ENCODE data around the gene PSMB11.
"Not testable (repeated sequence)": the region's sequence is repeated elsewhere in the genome, so short reads cannot be mapped to it uniquely, and the experiment has no call there.

Gene PSMB11

DNA sequence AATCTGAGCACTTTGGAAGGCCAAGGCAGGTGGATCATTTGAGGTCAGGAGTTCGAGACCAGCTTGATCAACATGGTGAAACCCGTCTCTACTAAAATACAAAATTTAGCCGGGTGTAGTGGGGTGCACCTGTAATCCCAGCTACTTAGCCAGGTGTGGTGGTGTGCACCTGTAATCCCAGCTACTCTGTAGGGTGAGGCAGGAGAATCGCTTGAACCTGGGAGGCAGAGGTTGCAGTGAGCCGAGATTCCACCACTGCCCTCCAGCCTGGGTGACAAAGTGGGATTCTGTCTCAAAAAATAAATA lies 28.3 kb upstream of the PSMB11 start:
- not testable (repeated sequence) for DNase-seq (ENCODE audit: low read depth)

DNA sequence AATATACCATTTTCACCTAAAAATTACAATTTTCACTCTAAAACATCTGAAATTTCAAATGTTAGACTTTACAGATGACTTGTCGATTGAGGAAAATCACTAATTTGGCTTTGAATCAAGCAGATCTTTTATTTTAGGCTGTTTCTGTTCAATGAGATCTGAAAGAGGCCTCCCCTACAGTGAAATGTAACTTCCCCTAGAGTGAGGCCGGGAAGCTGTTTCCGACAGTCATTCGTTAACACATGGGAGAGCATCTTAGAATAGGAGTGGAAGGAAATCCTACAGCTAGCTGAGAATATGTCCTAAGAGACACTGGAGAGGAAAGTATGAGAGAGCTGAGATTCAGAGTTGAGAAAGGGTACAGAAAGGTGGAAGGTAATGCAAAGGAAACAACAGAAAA lies 26.4 kb upstream of the PSMB11 start:
- DNase-seq (ENCODE audit: low read depth), result no peak

DNA sequence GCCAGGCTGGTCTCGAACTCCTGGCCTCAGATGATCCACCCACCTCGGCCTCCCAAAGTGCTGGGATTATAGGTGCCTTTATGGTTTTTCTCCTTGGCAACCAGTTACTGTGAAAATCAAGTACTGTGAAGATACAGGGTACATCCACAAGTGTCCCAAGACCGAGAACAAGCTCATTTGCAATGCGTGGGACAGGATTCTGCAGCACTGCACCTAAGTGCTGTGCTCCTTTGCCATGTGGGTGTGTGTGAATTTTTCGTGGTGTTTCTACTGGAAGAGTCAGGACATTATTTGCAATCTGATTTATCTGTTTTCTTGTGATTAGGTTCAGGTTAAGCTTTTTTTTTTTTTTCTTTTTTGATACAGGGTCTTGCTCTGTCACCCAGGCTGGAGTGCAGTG lies 24.9 kb upstream of the PSMB11 start:
- no peak for DNase-seq (ENCODE audit: low read depth)

DNA sequence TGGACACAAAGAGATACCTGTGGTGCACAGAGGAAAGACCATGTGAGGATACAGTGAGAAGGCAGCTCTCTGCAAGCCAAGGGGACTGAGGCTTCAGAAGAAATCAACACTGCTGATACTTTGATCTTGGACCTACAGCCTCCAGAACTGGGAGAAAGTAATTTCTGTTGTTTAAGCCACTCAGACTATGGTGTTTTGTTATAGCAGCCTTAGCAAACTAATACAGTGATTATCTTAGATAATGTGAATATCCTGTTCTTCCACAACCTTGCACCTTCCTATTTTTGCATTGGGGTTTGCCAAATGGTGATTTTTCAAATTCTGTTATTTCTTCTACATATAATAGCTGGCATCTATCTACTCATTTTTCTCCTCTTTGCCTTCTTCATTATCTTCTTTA lies 23.9 kb upstream of the PSMB11 start:
- no peak for DNase-seq (ENCODE audit: low read depth)

DNA sequence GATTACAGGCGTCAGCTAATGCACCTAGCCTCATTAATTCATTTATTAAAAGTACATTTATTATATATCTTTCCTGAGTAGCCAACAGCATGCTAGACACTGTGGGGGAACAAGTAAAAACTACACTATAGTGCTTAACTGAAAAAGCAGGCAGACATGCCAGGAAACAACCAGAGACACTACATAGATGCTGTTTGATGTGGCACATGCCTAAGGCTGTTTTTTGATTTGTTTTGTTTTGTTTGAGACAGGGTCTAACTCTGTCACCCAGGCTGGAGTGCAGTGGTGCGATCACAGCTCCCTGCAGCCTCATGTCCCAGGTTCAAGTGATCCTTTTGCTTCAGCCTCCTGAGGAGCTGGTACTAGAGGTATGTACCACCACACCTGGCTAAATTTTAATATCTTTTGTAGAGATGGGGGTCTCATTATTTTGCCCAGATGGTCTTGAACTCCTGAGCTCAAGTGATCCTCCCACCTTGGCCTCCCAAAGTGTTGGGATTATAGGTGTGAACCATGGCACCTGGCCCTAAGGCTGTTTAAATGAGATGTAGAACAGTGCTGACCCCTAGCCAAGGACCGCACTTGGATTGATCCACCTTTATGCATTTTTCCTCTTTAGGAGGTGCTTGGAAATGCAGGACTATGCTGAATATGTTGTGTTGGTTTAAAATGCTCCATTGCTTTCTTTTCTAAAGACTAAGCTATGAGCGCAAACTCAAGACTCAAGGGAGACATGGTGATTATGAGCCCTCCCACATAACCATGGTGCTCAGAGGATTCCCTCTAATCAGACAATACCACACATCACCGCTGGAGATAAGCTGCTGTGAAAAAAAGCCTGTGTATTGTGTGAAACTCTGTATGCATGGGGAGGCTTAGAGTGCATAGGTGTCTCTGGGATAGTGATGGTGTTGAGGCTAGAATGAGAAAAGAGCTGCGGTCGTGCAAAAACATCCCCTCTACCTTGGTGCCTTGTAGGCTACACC lies 21.6 kb upstream of the PSMB11 start:
- DNase-seq (ENCODE audit: low read depth), result no peak

DNA sequence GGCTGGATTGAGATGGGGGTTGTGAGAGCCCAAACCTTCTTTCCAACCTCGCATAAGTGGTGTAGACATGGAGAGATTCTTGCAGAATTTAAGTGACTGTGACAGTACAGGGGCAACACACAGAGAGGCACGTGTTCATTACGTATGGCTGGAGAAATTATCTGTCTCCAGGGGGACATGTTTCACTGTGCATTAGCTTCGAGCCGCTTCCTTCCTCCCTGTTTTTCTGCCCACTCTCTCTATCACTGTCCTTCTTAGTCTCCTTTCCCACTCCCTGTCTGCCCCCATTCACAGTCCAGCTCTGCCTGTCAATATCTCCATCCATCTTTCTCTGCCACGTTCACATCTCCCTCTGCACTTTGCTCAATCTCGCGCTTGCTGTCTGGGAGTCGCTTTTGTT lies 20.6 kb upstream of the PSMB11 start:
- DNase-seq (ENCODE audit: low read depth), result no peak

DNA sequence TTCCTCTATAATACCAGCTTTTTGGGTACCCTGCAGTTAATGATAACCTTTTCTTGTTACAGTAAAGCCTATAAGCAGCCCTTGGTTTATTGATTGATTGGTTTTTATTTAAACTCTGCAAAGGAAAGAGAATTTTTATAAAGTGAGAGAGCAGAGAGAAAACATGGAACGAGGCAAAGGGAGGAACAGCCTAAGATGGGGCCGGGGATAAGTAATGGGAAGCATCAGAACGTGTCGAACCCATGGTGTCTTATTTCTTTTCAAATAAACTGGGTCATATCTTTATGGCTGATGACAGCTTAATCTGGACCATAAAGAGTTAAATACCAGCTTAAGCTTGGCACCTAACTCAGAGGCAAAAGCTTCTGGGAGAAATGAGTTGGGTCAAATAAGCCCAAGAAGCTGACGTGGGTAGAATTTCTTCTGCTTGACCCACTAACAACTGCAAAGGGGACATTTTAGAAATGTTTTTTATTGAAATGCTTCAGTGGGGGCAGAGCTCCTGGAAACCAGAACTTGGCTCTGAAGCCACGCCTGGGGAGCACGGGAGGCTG lies 20.0 kb upstream of the PSMB11 start:
- no peak for DNase-seq (ENCODE audit: low read depth)

DNA sequence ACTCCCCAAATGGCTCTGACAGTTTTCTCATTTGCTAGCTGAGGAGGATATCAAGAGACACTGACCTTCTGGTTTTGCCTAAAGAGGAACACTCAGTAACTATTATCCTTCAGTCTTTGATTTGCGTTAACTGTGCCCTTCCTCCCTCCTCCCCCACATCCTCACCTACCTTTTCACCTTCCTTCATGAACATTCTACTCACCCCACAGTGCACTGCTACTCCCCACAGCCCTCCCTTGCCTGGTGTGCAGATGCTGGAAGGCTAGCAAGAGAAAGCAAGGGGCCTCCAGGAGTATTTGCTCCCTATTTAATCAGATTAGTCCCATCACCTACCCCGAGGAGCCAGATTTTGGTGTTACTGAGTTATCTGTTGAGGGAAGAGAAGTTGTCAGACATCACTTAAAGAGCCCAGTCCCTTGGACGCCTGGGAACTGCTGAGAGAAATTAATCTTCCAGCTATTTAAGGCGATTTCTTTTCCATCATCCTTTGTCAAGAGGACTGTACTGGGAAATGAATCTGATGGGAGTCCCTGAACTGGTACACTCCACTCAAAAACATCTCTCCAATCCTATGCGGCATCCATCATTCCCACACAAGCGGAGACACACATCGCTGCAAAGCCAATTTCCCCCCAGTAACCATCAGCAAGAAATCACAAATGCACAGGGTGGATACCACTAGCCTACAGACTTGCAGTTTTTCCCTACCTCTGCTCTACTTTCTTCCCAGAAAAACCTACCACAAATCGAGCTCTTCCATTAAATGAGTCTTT lies 18.8 kb upstream of the PSMB11 start:
- no peak for DNase-seq (ENCODE audit: low read depth)

DNA sequence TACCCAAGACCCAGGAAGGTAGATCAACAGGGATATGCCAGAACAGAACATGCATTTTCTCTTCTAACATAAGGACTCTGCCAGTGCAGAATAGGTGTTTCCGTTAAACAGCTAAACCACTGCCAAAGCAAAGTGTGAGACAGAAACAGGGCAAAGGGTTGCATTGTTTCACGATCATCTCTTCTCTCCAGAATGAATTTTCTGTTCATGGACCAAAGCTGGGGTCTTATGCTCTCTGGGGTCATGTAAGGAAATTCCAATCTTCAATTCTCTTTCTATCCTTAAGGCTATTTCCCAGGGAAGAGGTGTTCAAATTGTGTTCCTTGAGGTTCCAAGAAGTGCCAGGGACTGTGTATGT lies 18.2 kb upstream of the PSMB11 start:
- DNase-seq (ENCODE audit: low read depth), result no peak

DNA sequence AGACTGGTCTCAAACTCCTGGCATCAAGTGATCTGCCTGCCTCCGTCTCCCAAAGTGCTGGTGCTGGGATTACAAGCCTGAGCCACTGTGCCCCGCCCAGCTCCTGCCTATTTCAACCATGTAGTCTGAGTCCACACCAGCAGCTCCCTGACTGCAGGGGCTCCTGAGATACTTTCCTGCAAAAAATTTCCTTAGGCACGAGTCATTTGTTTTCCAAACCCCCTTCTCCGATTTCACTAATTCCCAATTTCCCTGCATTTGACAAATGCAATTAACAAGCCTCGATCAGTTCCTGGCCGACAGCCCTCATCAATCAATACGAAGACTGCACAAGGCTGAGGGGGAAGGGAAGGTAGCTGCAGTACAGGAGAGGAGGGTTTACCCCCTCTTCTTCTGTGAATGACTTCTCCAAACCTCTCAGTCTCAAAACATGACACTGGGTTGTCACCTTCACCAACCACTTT lies 17.4 kb upstream of the PSMB11 start:
- DNase-seq (ENCODE audit: low read depth), result no peak

DNA sequence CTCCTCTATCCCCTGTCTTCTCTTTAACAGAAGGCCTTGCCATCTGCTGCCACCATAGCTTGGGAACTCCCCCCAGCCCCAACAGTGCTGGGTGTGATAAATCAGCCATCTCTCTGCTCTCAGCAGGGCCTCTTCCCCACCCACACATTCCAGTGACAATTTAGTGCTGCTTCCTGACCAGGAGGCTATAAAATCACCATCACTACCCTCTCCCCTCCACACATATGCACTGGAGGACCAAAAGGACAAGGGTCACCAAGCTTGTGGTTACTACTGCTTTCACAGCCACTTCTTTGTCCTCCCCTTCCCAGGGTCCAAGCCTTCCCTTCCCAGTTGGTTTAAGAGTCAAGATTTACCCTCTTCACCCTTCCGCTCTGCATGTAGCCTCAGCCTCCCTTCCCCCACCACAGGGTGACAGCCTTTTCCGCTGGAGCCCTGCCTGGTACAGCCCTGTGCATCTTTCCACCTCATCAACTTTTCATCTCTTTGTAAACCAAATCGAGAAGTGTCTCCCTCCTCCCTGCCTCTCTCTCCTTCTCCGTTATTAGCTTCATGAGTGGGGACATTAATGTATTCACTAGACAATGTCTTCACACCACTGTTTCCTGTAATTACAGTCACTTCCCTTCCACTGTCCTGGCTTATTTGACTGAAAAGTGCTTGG lies 16.7 kb upstream of the PSMB11 start:
- no peak for DNase-seq (ENCODE audit: low read depth)

DNA sequence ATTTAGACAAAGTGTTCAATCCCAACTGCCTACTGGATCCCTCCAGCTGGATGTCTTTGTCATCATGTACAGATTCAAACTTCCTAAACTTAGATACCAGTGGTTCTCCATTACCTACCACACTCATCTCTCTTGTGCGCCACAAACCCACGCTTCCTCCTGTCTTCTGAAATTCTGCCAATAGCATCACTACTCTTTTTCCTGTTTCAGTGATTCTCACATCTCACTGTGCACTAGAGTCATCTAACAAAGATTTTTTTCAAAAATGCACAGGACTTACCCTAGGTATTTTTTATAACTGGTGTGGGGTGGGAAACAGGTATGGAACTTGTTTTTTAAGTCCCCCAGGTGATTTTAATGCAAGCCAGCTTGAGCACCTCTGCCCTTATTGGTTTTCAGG lies 13.2 kb upstream of the PSMB11 start:
- DNase-seq (ENCODE audit: low read depth), result no peak

DNA sequence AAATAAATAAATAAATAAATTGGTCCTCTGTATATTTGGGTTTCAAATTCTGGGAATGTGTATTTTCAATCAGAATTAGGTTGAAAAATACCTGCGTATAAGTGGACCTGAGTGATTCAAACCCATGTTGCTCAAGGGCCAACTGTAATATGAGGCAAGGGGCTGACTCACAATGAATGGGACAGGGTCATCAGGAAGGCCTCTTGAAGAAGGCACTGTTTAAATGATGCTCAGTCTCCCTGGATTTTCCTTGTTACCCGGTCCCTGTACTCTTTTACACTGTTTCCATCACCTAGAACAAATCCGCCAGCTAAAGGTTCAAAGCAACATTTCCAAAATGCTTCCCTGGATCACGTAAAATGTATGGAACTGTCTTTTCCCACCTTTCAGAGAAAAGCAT lies 11.1 kb upstream of the PSMB11 start:
- no peak for DNase-seq (ENCODE audit: low read depth)

DNA sequence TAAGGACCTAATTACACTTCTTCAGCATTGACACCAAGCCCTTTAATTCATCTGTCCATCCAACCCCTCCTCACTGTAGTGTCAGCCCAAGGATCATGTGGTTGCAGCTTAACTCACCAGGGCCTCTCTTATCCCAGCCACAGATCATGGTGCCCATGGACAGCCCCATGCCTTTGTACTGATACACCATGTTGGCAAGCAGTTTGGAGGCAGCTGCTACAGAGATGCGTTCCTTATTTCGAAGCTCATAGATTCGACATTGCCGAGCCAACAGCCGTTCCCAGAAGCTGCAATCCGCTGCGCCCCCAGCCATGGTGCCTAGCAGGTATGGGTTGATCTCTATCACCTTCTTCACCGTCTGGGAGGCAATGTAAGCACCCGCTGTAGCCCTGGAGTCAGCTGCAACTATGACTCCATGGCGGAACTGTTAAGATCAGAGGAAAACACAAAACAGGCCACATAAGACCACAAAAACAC lies 8.7 kb upstream of the PSMB11 start:
- no peak for DNase-seq (ENCODE audit: low read depth)

DNA sequence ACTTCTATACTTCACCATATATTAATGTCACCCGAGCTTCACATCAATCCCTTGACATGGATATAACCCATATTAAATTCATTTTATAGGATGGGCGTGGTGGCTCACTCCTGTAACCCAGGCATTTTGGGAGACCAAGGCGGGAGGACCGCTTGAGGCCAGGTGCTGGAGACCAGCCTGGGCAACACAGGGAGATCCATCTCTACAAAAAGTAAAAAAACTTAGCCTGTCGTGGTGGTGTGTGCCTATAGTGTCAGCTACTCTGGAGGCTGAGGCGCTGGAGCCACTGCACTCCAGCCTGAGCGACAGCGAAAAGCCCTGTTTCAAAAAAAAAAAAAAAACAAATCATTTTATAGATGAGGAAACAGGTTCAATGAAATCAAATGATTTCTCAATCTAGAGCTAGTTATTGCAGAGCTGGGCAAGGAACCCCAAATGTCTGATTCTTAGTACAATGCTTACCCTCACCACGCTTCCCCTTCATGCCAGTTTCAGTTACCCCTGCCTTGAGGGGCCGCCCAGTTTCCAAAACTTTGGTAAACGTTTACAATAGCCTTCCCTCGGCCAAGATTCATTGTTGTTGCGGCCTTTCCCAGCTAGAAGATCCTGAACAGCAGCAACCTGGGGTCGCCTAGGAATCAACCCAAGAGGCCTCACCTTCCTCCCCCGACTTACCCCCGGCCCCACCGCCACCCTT lies 8.1 kb upstream of the PSMB11 start:
- DNase-seq (ENCODE audit: low read depth), result no peak

DNA sequence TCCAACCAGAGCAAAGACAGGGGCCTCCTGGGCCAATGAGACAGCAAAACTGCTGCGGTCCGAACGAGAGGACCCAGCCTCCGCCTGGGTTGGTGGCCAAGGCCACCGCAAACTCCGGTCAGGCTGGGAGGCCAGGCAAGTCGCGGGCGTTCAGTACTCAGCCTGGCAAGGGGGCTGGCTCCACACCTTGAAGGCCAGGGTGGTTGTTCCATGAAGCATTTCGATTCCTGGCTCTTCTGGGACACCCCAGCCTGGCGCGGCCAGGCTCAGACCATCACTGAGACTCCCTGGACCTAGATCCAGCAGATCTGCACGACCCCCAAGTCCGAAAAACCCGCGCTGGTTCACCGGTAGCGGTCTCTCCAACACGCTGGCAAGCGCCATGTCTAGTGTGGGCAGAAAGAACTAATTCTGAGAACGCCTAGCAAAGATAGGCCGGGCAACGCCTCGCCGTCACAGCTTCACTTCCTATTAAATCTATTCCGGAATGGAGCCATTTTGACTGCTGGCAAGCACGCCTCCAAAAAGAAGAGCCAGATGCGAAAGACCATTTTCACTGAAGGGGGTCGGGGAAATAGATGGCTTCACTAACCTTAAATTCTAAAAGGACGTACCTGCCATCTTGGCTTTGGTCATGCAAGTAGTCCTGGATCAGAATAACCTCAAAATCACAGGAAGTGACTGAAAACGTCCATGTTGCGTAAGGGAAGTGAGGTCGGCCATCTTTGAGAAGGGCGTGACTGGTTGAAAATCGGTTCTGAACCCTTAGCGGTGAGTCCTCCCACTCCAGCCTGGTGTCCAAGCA lies 7.3 kb upstream of the PSMB11 start, which contains the start of gene PSMB5:
TSS of gene PSMB5 (minus strand) at position 403 of the 805 bp plus-strand sequence. CDS start at position 384, 19 bp downstream.
- peak; percentile 94 for DNase-seq (ENCODE audit: low read depth)

DNA sequence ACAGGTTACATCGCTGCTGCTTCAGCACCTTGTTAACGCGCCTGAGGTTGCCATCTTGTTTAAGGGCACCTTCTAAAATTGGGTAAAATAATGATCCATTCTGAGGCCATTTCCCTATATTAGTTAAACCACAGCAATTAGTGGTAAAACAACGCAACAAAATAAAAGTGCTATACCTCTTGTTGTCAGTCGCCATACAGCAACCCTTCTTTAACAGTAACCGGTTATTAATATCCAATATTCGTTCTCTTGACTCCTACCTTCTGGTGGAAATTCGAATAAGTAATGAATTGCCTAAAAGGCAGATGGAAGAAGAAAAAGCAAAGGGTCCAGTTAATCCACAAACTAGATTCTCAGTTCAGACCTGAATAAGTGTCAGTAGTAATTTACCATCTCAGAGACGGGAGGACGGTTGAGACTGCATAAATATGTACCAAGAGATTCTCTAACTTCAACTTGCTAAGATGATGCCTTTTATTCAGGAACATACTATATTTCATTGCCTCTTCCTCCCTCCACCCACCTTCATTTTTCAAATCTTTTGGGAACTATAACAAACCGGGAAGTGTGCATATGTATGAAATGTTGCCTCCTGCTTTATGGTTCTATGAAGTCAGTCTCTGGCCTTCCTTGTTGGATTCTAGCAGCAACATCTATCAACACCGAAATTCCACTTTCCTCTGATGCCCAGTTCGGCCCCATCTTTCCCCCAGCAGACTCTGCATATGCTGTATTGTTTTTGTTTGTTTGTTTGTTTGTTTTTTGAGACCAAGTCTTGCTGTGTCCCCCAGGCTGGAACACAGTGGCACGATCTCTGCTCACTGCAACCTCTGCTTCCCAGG lies 6.5 kb upstream of the PSMB11 start:
- no peak for DNase-seq (ENCODE audit: low read depth)

DNA sequence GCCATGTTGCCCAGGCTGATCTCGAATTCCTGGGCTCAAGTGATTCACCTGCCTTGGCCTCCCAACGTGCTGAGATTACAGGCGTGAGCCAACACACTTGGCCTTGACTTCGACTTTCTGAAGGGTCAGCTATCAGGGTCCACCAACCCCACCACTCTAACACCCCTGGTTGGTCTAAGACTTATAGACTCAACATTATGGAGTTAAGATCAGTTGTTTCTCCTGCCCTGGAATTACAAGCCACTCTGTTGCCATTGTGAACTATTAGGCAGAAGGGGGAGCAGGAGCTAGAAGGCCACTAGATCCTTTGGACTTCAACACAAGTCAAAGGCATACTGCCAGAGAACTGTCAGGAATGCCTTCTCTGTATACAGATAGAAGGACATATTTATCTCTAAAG lies 1.9 kb upstream of the PSMB11 start:
- no peak for DNase-seq (ENCODE audit: low read depth)

DNA sequence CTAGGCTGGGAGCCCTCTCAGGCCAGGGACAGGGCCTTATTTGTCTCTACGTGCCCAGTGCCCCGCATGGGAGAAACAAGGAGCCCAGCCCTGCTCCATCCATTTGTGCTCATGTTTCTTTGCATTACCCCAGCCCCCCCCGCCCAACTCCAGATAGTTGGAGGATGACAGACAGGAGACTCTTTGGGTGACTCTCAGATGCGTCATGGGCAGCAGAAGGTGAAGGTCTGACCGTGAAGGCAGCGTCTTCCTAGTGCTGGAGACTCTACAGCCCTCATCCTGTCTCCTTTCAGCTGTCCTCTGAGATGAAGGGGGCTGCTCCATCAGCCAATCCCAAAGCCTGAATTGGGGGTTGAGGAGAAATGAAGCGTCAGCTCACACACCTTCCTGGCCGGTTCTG lies 283 bp upstream of the PSMB11 start:
- no peak for DNase-seq (ENCODE audit: low read depth)

DNA sequence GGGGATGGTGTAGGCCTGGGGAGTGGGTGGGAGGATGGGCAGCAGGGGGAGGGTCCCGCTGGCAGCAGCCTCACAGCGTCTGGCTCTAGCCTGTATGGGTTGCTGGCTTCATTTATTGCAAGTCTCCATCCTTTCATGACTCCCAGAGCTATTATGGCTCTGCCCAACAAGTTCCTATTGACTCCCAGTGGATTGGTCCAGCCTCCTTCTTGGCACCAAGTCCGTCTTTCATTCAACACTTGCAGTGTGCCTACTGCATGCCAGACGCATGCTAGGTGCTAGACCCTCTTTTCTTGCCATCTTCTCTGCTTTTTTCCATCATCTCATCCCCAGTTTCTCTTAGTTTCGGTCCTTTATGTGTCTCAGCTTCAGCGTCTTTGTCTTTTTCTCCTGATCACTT lies 1.1 kb downstream of the PSMB11 start:
- DNase-seq (ENCODE audit: low read depth), result no peak

All from HS-5 (cell line).